GM21528 (cell line): Measurements from ENCODE around the gene PRKCSH.
A peak's percentile ranks its signal among the peaks of the same experiment; 100 is the strongest.
"Not testable (repeated sequence)": the region's sequence is repeated elsewhere in the genome, so short reads cannot be mapped to it uniquely, and the experiment has no call there.

Experiments
- ATAC-seq: cut with Tn5 transposase; IDR thresholded peaks from one replicate; pipeline ENCODE4 v1.9.1; 2021; ENCODE audit warnings: mild to moderate bottlenecking, moderate library complexity; ENCODE audit not compliant: unreplicated experiment, low FRiP score

The PRKCSH gene

DNA sequence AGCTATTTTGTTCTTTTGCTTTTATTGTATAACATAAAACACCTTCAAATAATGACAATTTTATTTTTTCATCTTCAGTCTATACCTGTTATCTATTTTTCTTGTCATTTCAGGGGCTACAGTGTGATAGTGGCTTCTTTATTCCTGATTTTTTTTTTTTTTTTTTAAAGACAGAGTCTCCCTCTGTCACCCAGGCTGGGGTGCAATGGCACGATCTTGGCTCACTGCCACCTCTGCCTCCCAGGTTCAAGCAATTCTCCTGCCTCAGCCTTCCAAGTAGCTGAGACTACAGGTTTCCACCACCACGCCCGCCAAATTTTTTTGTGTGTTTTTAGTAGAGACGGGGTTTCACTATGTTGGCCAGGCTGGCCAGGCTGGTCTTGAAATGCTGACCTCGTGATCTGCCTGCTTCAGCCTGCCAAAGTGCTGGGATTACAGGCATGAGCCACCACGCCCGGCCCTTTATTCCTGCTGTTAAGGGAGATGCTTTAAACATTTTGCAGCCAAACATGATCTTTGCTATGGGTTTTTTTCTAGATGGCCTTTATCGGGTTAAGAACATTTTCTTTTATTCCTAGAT lies 32.9 kb downstream of the PRKCSH start:
- ATAC-seq = not testable (repeated sequence)

DNA sequence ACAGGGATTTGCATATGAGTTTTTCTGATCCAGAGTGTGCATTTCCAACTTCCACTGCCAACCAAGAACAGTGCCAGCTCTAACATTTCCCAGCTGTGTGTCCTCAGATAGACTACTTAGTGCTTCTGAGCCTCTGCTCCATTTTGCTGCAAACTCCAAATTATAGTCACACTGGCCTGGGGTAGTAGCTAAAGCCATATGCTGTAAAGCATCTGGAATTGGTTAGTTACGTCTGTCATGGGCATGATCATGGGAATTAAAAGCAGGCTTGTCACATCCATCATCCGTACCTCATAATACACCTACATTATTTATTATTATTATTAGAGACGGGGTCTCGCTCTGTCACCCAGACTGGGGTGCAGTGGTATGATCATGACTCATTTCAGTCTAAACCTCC lies 38.3 kb downstream of the PRKCSH start:
- ATAC-seq = no peak

DNA sequence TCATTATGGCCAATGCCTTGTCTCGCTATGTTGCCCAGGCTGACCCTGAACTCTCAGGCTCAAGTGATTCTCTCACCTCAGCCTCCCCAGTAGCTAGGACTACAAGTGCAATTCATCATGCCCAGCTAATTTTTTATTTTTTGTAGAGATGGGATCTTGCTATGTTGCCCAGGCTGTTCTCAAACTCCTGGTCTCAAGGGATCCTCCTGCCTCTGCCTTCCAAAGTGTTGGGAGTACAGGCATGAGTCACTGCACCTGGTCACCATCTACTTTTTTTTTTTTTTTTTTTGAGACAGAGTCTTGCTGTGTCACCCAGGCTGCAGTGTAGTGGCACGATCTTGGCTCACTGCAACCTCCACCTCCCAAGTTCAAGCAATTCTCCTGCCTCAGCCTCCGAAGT lies 39.9 kb downstream of the PRKCSH start:
- ATAC-seq = not testable (repeated sequence)

- ATAC-seq = no peak
These were observed 40.4 kb downstream of the PRKCSH start for GRCh38 chr19:11475861-11476260.

DNA sequence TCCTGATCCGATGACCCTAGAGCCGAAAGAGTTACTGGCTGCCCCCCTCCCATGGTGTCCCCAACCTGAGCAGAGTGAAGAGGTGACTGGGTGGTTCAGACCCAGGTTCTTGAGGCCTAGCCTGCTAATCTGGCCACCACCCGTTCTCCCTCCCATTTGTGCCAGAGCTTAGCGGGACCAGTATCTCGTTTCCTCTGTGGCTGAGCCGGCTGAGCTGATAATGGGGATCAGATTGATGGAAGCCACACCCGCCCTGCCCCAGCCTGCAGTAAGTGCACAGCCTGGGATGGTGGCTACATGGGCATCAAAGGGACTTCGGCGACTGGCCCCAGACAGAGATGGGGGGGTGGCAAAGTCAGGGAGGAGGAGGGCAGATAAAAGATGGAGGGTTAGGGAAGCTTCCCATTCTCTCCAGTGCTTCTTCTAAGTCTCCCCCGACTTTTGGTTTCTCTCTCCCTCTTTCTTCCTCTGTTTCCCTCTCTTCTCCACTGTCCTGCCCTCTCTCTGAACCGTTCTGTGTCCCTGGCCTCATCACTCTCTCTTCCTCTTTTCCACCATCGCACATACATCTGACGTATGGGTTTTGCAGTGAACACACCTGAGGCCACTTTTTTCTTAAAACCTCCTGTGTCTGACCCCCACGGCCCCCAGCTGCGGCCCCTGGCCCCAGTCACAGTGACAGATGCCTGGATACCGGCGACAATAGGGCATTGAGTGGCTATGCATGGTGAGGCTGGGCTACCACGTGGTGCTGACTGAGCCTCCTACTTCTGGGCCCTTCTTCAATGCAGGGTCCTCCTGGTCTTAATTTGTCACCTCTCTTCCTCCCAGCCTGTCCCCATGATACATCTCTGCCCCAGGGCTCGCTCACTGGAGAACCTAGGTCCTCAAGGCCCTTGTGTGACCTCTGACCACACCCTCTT lies 43.0 kb downstream of the PRKCSH start:
- no peak for ATAC-seq

DNA sequence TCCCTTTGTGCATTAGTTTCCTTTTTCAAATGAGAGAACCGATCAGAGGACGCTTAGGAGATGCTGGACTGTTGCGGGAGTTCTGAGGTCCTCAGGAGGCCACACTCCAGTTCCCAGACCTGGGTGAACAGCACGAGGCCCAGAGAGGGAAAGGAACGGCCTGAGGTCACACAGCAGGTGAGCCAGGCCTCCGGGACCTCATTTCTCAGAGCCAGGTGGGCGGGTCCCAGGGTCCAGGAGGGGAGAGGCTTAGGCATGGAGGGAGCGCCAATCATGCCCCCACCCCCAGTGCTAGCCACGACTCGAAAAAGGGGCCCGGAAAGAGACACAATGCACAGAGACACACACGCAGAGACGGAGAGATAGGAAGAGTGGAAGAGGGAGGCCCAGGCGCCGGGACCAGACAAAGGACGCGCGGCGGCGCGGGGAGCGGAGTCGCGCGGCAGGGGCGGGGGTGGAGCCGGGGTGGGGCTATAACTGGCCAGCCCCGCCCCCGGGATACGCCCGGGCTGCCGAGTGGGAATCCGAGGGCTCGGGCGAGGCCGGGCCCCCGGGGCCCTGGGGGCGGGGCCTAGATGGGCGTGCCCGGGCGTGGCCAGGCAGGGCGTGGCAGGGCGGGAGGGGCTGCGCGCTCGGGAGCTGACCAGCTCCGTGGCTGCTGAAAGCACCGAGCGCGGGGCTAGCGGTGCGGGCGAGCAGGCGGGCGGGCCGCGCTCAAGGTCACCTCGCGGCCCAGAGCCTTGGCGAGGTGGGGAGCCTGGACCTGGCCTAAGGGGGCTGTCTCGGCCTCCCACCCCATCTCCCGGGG lies 43.9 kb downstream of the PRKCSH start:
- ATAC-seq = no peak

- ATAC-seq = no peak
These were observed 44.7 kb downstream of the PRKCSH start for GRCh38 chr19:11479898-11480714.

DNA sequence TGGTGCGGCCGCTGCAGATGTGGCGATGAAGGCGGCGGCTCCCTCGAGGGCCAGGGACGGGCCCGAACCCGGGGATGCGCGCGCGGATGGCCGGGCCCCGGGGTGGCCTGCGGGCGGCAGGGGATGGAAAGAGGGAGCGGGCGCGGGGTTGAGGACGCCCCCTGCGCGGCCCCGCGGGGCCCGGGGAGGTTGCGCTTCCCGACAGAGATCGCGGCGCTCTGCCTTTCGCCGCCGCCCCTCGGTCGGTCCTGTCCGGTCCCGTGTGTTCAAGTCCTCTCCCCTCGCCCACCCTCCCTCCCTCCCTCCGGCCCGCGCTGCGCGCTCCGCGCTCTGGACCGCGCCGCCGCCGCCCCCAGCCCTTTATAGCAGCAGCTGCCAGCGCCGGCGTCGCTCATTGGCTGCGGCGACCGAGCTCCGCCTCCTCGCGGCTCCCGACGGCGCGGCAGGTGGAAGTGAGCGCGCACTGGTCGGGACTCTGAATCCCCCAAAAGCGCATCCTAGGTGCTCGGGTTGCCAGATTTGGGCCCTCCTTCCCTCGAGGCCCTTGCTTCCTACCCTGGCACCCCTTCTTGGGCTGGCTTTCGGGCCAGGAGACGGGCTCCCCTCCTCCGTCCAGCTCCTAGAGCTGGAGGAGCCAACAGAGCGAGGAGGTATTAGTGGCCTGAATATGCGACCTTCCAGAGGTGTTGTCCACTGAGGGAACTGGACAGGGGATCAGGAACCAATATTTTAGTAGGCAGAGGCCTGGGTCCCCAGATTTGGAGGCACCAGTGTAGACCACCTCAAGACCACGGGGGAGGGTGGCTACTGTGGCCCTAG lies 45.5 kb downstream of the PRKCSH start, which contains the start of gene ELAVL3:
TSS of gene ELAVL3 (minus strand) at position 332 of the 819 bp plus-strand sequence. CDS start 438 bp downstream, outside the sequence.
- ATAC-seq = no peak

- ATAC-seq = peak; percentile 48
These were observed 46.3 kb downstream of the PRKCSH start for GRCh38 chr19:11481534-11482383.

GRCh38 chr19:11482384-11483050 lies 47.1 kb downstream of the PRKCSH start:
- peak; percentile 55 for ATAC-seq

DNA sequence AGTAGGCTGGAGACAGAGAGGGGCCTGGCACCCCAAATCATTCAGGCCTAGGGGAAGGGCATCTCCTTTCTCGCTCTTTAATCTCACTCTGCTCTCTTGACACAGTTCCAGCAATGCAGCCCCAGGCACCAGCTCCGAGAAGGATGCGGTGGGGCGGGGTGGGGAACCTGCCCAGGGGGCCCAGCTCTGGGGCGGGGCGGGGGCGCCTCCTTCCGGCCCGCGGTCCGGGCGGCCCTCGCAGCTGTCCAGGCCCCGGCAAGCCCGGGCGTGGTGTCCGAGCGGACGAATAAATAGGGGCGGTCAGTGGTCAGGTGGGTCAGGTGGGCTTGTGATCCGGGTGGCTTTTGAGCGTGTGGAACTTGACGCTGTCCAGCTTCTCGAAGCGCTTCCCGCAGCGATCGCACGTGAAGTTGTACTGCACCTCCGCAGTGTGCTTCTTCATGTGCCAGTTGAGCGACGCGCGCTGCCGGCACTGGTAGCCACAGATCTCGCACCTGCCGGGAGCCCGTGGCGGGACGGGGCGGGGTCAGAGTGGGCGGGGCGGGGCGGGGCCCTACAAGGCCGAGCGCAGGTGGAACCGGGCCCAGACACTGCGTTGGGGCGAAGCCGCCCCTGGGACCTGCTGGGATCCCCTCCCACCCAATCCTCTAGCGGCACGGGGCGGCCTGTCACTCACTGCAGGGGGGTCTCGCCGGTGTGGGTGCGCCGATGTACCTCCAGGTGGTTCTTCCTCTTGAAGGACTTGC lies 48.1 kb downstream of the PRKCSH start:
- ATAC-seq = no peak

- no peak for ATAC-seq
These were observed 49.9 kb downstream of the PRKCSH start for GRCh38 chr19:11485245-11485837.

DNA sequence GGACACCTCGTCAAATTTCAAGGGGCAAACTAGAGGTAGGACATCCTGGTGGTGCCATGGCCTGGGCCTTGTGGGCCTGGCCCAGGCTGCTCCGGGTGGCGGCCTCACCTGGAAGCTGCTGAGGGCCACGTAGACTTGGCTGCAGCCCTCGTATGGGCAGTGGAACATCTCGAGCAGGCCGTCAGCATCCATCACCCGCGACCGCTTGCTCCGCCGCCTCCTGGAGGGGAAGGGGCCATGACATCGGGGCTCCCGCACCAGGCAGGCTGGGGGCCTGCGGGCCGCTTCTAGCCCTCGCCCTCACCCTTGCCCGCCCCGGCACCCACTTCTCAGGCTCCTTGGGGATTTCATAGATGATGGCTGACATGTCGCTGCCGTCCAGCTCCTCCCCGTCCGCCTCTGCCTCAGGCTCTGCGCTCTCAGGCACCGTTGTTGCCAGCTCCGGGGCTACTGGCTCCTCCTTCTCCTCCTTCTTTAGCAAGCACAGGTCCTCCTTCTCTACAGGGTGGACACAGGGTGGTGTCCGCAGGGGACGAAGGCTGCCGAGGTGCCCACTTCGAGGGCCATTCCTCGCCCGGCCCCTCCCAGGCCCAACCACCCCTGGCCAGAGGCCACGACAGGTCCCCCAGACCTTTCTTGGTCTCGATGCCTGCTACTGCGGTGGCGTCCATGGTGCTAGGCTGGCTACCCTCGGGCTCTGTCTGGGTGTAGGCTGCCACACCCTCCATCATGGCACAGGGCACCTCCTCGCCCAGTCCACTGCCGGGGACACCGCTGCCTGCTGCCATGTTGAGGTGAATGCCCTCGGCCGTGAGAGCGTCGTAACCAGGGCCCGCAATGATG lies 51.4 kb downstream of the PRKCSH start:
- ATAC-seq = no peak

GRCh38 chr19:11489378-11489777 lies 53.9 kb downstream of the PRKCSH start:
- no peak for ATAC-seq

- ATAC-seq = no peak
These were observed 59.3 kb downstream of the PRKCSH start for GRCh38 chr19:11494634-11495285.
